OCI-LY1 (cell line): ENCODE measurements around the gene TFDP2.

Experiments used
- EZH2 ChIP-seq: fragments of 200-600 bp; sonication (generic), shearing (Covaris generic); IDR thresholded peaks from 2 replicates; pipeline ENCODE4 v1.8.0; 2017; ENCODE audit warnings: borderline replicate concordance, mixed run types, mild to moderate bottlenecking, antibody characterized with exemption, low read length, moderate library complexity, mixed read lengths
- TF ChIP-seq, protein P1 (sequence below): fragments of 200-600 bp; sonication (generic), shearing (Covaris generic); IDR thresholded peaks from 2 replicates; pipeline ENCODE4 v1.5.1; 2017; ENCODE audit warnings: mild to moderate bottlenecking, antibody characterized with exemption, low read length, moderate library complexity, mixed read lengths

DNA sequence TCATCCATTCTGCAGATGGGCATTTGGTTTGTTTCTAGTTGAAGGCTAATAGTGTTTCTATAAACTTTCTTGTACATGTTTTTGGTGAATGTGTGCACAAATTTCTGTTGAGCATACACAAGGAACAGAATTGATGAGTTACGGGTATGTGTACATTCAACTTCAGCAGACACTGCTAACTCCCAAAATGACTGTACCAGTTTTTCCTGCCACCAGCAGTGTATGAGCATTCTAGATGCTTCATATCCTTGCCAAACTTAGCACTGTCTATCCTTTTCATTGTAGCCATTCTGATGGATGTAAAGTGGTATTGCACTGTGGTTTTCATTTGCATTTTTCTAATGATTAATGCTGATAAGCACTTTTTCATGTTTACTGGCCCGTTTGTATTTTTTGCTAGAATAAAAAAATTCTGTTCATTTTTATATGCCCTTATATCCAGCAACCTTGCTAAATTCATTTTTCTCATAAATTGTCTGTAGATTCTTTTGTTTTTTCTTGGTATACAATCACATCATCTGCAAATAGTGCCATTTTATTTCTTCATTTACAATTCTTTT, 162.7 kb downstream of the TFDP2 start:
- TF ChIP-seq, protein P1, sequence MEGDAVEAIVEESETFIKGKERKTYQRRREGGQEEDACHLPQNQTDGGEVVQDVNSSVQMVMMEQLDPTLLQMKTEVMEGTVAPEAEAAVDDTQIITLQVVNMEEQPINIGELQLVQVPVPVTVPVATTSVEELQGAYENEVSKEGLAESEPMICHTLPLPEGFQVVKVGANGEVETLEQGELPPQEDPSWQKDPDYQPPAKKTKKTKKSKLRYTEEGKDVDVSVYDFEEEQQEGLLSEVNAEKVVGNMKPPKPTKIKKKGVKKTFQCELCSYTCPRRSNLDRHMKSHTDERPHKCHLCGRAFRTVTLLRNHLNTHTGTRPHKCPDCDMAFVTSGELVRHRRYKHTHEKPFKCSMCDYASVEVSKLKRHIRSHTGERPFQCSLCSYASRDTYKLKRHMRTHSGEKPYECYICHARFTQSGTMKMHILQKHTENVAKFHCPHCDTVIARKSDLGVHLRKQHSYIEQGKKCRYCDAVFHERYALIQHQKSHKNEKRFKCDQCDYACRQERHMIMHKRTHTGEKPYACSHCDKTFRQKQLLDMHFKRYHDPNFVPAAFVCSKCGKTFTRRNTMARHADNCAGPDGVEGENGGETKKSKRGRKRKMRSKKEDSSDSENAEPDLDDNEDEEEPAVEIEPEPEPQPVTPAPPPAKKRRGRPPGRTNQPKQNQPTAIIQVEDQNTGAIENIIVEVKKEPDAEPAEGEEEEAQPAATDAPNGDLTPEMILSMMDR, result no peak
- TF ChIP-seq EZH2, result no peak
